Hematopoietic multipotent progenitor cell treated with erythropoietin and hydrocortisone succinate and interleukin-3 and kit ligand, for 4 days (in vitro differentiated cells): ENCODE data around the gene MYOT.
"Not testable (repeated sequence)": the region's sequence is repeated elsewhere in the genome, so short reads cannot be mapped to it uniquely, and the experiment has no call there.

ENCODE experiments used
- DNase-seq: peaks from one replicate; pipeline ENCODE4 v3.0.0-alpha.2; 2015

Gene MYOT

GRCh38 chr5:137856916-137857862 lies 10.5 kb upstream of the MYOT start:
- no peak for DNase-seq

- peak; percentile 78 for DNase-seq
Observed at GRCh38 chr5:137858223-137858916, 9.3 kb upstream of the MYOT start.

GRCh38 chr5:137858954-137859353 lies 8.7 kb upstream of the MYOT start:
- DNase-seq: no peak

GRCh38 chr5:137862251-137862650 lies 5.4 kb upstream of the MYOT start:
- no peak for DNase-seq

GRCh38 chr5:137863653-137864052 lies 4.0 kb upstream of the MYOT start:
- not testable (repeated sequence) for DNase-seq

GRCh38 chr5:137866541-137867388 lies 895 bp upstream of the MYOT start:
- DNase-seq: no peak

GRCh38 chr5:137870647-137871339 lies 3.1 kb downstream of the MYOT start:
- no peak for DNase-seq

- no peak for DNase-seq
Observed at GRCh38 chr5:137871571-137871970, 3.9 kb downstream of the MYOT start.

GRCh38 chr5:137872466-137872865 lies 4.8 kb downstream of the MYOT start:
- no peak for DNase-seq

- DNase-seq: no peak
Observed at GRCh38 chr5:137876101-137876500, 8.4 kb downstream of the MYOT start.

GRCh38 chr5:137880313-137880712 lies 12.7 kb downstream of the MYOT start:
- no peak for DNase-seq

- DNase-seq: peak; percentile 13
Observed at GRCh38 chr5:137887831-137888230, 20.2 kb downstream of the MYOT start.

- peak; percentile 40 for DNase-seq
Observed at GRCh38 chr5:137888466-137888862, 20.8 kb downstream of the MYOT start.

- peak; percentile 95 for DNase-seq
Observed at GRCh38 chr5:137888863-137889759, 21.5 kb downstream of the MYOT start, which contains the start of gene PKD2L2. Gene PKD2L2, plus strand, starts transcription at chr5:137889457. Its CDS starts 35 bp downstream, at chr5:137889492.

- no peak for DNase-seq
Observed at GRCh38 chr5:137890845-137891244, 23.2 kb downstream of the MYOT start.

- DNase-seq: peak; percentile 16
Observed at GRCh38 chr5:137891849-137892248, 24.2 kb downstream of the MYOT start.

- no peak for DNase-seq
Observed at GRCh38 chr5:137894586-137894985, 26.9 kb downstream of the MYOT start.

- DNase-seq: no peak
Observed at GRCh38 chr5:137896560-137896959, 28.9 kb downstream of the MYOT start.

GRCh38 chr5:137899493-137899892 lies 31.8 kb downstream of the MYOT start:
- no peak for DNase-seq

- DNase-seq: peak; percentile 44
Observed at GRCh38 chr5:137901011-137901817, 33.6 kb downstream of the MYOT start.
